Measurements from ENCODE around the gene ART1. TPM values are rescaled to one million over a fixed set of nuclear protein-coding genes. Genes with fewer than 3 reads are reported as not detected.

ART1 gene
- total RNA-seq, 1 donor from 2014 or later: not detected

DNA sequence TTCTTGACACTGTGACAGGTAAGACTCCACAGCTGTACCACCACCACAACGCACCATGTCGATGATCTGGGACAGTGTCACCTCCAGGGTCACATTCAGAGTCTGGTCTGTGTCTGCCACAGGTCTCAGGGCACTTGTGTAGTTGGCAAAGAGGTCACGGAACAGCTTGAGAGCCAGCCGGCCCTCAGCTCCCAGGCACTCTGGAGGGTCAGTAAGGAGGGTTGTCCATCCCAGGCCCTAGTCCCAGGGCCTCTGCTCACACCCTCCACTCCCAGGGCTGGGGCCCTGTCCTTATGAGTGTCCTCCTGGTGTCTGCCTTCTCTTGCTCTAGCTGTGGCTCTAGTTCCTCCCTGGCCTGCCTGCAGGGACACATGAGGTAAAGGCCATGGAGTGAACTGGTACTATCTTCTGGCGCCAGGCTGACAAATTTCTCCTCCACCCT lies 24.8 kb downstream of the ART1 start:
- peaks cover 8% of the 10 kb centered on the region for H3K4me1 Mint-ChIP-seq (ENCODE audit: low read depth, unreplicated experiment)
- H3K9me3 Mint-ChIP-seq (ENCODE audit: unreplicated experiment): peaks cover 4% of the 10 kb centered on the region
- H3K36me3 ChIP-seq (ENCODE audit: insufficient read depth, low read length): peaks cover 21% of the 10 kb centered on the region
- H3K9me3 ChIP-seq (ENCODE audit: insufficient read depth, low read depth, low read length): no peaks in the 10 kb centered on the region
- H3K36me3 Mint-ChIP-seq (ENCODE audit: low read depth, unreplicated experiment): peaks cover 48% of the 10 kb centered on the region
- TF ChIP-seq EZH2 (IDR thresholded peaks at IDR 0.05; ENCODE audit: insufficient read depth, low read length): no peak
- no peak for TF ChIP-seq CTCF (IDR thresholded peaks at IDR 0.05; ENCODE audit: insufficient read depth, low read depth, low read length)
- no peak overlapping the region for H3K4me3 ChIP-seq (ENCODE audit: insufficient read depth, low read depth, low read length)
- no peak for DNase-seq (ENCODE audit: low read depth)
- H4K20me1 ChIP-seq (ENCODE audit: insufficient read depth, low read length): peaks cover 18% of the 10 kb centered on the region
- no peak overlapping the region for H3K9ac ChIP-seq (ENCODE audit: low read length)
- no peak overlapping the region for H2AFZ ChIP-seq (ENCODE audit: low read depth, low read length)
- no peak overlapping the region for H3K4me3 Mint-ChIP-seq (ENCODE audit: unreplicated experiment)
- peaks cover 8% of the 10 kb centered on the region for H3K4me1 ChIP-seq (ENCODE audit: insufficient read depth, low read length)
- H3K27me3 ChIP-seq (ENCODE audit: insufficient read depth, low read length): no peaks in the 10 kb centered on the region
- H3K79me2 ChIP-seq (ENCODE audit: insufficient read depth, low read length): no peaks in the 10 kb centered on the region
- FAIRE-seq: no peak
- no peak overlapping the region for H3K27ac ChIP-seq (ENCODE audit: low read depth, low read length)
- H3K4me2 ChIP-seq (ENCODE audit: low read length): no peak overlapping the region
- H3K27ac Mint-ChIP-seq (ENCODE audit: unreplicated experiment): no peak overlapping the region
- no peaks in the 10 kb centered on the region for H3K27me3 Mint-ChIP-seq (ENCODE audit: low read depth, unreplicated experiment)

DNA sequence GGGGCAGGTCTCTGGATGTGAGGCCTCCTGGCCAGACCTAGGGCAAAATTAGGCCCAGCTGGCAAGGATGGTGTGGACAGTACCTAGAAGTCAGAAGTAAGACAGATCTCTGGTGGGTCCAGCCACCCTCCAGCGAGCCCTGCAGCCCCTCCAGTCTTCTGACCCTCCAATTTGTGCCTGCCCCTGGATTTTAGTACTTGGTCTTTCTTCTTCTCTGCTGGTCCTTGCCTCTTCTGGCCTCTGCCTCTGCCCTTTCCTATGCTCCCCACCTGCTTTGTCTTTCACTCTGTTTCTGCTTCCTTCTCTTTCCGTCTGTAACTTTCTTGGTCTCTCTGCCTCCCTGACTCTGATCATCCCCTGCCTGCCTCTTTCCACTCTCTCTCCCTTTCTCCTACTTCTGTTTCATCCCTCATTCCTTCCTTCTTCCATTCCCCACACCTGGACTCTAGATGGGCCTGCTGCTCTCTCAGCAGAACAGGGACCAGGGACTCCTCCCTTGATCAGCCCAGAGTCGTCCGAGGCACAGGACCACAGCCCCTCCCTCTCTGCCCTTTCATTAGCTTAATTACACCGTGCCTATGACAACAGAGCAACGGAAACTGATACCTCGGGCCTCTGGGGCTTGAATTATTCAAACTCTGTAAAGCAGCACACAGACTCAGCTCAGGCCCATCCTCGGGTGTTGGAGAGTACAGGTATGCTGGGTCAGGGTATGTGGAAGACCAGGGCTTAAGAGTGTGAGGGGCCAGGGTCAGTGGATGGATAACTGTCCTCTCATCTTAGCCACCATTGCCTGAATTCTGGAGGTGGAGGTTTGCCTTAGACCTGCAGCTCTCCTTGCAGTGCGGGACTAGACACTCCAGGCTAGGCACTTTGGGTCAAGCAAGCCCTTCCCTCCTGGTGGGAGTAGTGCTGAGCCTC lies 26.7 kb downstream of the ART1 start, which contains the start of gene CHRNA10:
Gene CHRNA10, minus strand, starts transcription at position 51 of the 921 bp plus-strand sequence. CDS start 72 bp downstream, outside the sequence.
- H3K27ac Mint-ChIP-seq (ENCODE audit: unreplicated experiment): no peak within 1 kb of the TSS
- H3K4me2 ChIP-seq (ENCODE audit: low read length): no peak within 1 kb of the TSS
- H3K4me1 ChIP-seq (ENCODE audit: insufficient read depth, low read length): peaks cover 9% of the 10 kb centered on the region
- H3K27me3 Mint-ChIP-seq (ENCODE audit: low read depth, unreplicated experiment): no peaks in the 10 kb centered on the region
- H3K79me2 ChIP-seq (ENCODE audit: insufficient read depth, low read length): no peaks in the 10 kb centered on the region
- TF ChIP-seq CTCF (IDR thresholded peaks at IDR 0.05; ENCODE audit: insufficient read depth, low read depth, low read length) (no peak), EZH2 (IDR thresholded peaks at IDR 0.05; ENCODE audit: insufficient read depth, low read length) (no peak)
- no peaks in the 10 kb centered on the region for H3K9me3 ChIP-seq (ENCODE audit: insufficient read depth, low read depth, low read length)
- H3K9ac ChIP-seq (ENCODE audit: low read length): no peak within 1 kb of the TSS
- DNase-seq (ENCODE audit: low read depth) (no peak), FAIRE-seq (no peak)
- H3K9me3 Mint-ChIP-seq (ENCODE audit: unreplicated experiment): peaks cover 1% of the 10 kb centered on the region
- peaks cover 35% of the 10 kb centered on the region for H3K36me3 Mint-ChIP-seq (ENCODE audit: low read depth, unreplicated experiment)
- no peak within 1 kb of the TSS for H3K4me3 Mint-ChIP-seq (ENCODE audit: unreplicated experiment)
- H3K27me3 ChIP-seq (ENCODE audit: insufficient read depth, low read length): no peaks in the 10 kb centered on the region
- no peak within 1 kb of the TSS for H2AFZ ChIP-seq (ENCODE audit: low read depth, low read length)
- H3K27ac ChIP-seq (ENCODE audit: low read depth, low read length): no peak within 1 kb of the TSS
- peaks cover 25% of the 10 kb centered on the region for H4K20me1 ChIP-seq (ENCODE audit: insufficient read depth, low read length)
- peaks cover 33% of the 10 kb centered on the region for H3K36me3 ChIP-seq (ENCODE audit: insufficient read depth, low read length)
- peaks cover 9% of the 10 kb centered on the region for H3K4me1 Mint-ChIP-seq (ENCODE audit: low read depth, unreplicated experiment)
- no peak within 1 kb of the TSS for H3K4me3 ChIP-seq (ENCODE audit: insufficient read depth, low read depth, low read length)
